Activated T-helper 17 cell treated with anti-CD3 and anti-CD28 coated beads, Interleukin-2, amount 50 U/mL, for 72 hours (primary cell): Measurements from ENCODE around the gene DCAF11. TPM values are rescaled to one million over a fixed set of nuclear protein-coding genes. Genes with fewer than 3 reads are reported as not detected.

Experiments used
- ATAC-seq: fragments of 150-1000 bp; cut with Tn5 transposase; replicated peaks from 2 replicates; pipeline ENCODE4 v1.10.0; 2021; ENCODE audit warnings: mild to moderate bottlenecking, moderate library complexity
- H3K27ac Mint-ChIP-seq: one replicate; pipeline ENCODE4 v1.8.0; 2022; ENCODE audit warnings: mixed read lengths
- H3K27me3 Mint-ChIP-seq: one replicate; pipeline ENCODE4 v1.8.0; 2022; ENCODE audit warnings: mixed read lengths
- H3K36me3 Mint-ChIP-seq: one replicate; pipeline ENCODE4 v1.8.0; 2022; ENCODE audit warnings: low read depth, mild to moderate bottlenecking, mixed read lengths
- H3K4me1 Mint-ChIP-seq: one replicate; pipeline ENCODE4 v1.8.0; 2022; ENCODE audit warnings: mixed read lengths
- H3K4me3 Mint-ChIP-seq: one replicate; pipeline ENCODE4 v1.8.0; 2022; ENCODE audit warnings: mild to moderate bottlenecking, mixed read lengths
- H3K9me3 Mint-ChIP-seq: one replicate; pipeline ENCODE4 v1.8.0; 2022; ENCODE audit warnings: mixed read lengths
- total RNA-seq, 2 donors: library from RNA; stranded (reverse); gene quantifications; one replicate each; pipeline ENCODE4 v1.2.3, GENCODE V29; 2022

DCAF11 gene
- total RNA-seq, 2 donors from 2014 or later = 72.4 to 94.8 TPM

DNA sequence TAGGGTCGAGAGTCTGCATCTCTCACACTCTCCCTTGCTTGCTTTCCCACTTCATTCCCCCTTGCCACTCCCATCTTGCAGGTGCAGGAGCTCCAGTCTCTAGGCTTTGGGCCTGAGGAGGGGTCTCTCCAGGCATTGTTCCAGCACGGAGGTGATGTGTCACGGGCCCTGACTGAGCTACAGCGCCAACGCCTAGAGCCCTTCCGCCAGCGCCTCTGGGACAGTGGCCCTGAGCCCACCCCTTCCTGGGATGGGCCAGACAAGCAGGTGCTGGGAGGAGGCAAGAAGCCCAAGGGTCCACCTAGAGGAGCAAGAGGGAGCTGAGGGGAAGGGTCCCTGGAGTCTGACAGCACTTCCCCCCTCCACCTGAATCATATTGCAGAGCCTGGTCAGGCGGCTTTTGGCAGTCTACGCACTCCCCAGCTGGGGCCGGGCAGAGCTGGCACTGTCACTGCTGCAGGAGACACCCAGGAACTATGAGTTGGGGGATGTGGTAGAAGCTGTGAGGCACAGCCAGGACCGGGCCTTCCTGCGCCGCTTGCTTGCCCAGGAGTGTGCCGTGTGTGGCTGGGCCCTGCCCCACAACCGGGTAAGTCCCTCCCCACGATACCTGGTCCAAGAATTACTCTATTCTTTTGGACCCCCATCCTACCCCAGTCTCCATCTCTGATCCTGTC lies 37.0 kb downstream of the DCAF11 start:
- peaks cover 78% of the 10 kb centered on the region for H3K36me3 Mint-ChIP-seq
- no peaks in the 10 kb centered on the region for H3K9me3 Mint-ChIP-seq
- no peak overlapping the region for H3K4me3 Mint-ChIP-seq

DNA sequence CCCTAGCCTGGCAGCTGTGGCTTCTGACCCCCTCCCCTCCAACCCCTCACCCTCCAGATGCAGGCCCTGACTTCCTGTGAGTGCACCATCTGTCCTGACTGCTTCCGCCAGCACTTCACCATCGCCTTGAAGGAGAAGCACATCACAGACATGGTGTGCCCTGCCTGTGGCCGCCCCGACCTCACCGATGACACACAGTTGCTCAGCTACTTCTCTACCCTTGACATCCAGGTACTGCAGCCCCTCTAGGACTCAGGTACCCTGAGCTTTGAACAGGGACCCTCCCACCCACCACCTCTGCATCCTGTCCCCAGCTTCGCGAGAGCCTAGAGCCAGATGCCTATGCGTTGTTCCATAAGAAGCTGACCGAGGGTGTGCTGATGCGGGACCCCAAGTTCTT lies 40.5 kb downstream of the DCAF11 start:
- peaks cover 93% of the 10 kb centered on the region for H3K36me3 Mint-ChIP-seq
- peak overlapping the region; percentile 58 for H3K27ac Mint-ChIP-seq
- H3K9me3 Mint-ChIP-seq = no peaks in the 10 kb centered on the region
- no peak overlapping the region for H3K4me3 Mint-ChIP-seq
- no peaks in the 10 kb centered on the region for H3K4me1 Mint-ChIP-seq
- H3K27me3 Mint-ChIP-seq = no peaks in the 10 kb centered on the region
- no peak for ATAC-seq

More for the DNA sequence above, 37.0 kb downstream of the DCAF11 start:
- Mint-ChIP-seq H3K27ac (no peak overlapping the region), H3K4me1 (peaks cover 15% of the 10 kb centered on the region), H3K27me3 (no peaks in the 10 kb centered on the region)
- ATAC-seq = no peak

GRCh38 chr14:24156840-24157239 lies 42.3 kb downstream of the DCAF11 start:
- no peak for ATAC-seq
- H3K27ac Mint-ChIP-seq = peak overlapping the region; percentile 67
- no peaks in the 10 kb centered on the region for H3K9me3 Mint-ChIP-seq
- H3K4me3 Mint-ChIP-seq = no peak overlapping the region
- no peaks in the 10 kb centered on the region for H3K27me3 Mint-ChIP-seq
- peaks cover 93% of the 10 kb centered on the region for H3K36me3 Mint-ChIP-seq
- peaks cover 5% of the 10 kb centered on the region for H3K4me1 Mint-ChIP-seq

DNA sequence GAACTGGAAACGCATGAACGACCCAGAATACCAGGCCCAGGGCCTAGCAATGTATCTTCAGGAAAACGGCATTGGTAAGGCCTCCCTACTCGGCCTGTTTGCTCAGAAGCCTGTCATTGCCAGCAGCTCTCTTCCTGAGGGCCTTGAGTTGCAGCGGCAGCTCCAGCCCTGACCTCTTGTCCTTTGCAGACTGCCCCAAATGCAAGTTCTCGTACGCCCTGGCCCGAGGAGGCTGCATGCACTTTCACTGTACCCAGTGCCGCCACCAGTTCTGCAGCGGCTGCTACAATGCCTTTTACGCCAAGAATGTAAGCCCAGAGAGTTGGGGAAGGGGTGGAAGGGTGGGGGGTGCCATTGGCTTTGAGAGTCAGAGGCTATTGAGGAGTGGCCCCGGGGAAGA lies 42.8 kb downstream of the DCAF11 start:
- Mint-ChIP-seq H3K27me3 (no peaks in the 10 kb centered on the region), H3K27ac (peak overlapping the region; percentile 67), H3K4me1 (peaks cover 10% of the 10 kb centered on the region), H3K4me3 (no peak overlapping the region), H3K9me3 (no peaks in the 10 kb centered on the region), H3K36me3 (peaks cover 93% of the 10 kb centered on the region)
- no peak for ATAC-seq

DNA sequence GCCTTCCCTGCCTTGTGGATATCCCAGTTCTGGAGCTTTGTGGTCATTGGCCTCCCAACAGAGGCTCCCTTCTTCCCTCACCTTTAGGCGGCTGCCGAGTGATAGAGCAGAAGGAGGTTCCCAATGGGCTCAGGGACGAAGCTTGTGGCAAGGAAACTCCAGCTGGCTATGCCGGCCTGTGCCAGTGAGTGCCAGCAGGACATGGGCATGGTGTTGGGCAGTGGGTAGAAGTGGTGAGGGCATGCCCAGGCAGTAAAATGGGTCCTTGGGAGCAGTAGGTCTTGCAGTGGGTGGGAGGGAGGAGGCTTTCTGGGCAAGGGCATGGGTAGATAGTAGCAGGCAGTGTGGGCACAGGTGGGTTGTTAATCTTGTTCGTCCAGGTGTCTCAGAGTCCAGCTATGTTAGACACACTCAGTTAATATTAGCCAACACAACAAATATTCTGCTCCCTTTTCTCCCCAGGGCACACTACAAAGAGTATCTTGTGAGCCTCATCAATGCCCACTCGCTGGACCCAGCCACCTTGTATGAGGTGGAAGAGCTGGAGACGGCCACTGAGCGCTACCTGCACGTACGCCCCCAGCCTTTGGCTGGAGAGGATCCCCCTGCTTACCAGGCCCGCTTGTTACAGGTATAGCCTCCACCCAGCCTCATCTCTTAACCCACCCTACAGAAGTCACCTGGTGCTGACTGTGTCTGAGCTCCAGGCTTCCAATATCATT lies 45.4 kb downstream of the DCAF11 start:
- peaks cover 100% of the 10 kb centered on the region for H3K36me3 Mint-ChIP-seq
- H3K4me1 Mint-ChIP-seq = peaks cover 20% of the 10 kb centered on the region
- no peak for ATAC-seq

DNA sequence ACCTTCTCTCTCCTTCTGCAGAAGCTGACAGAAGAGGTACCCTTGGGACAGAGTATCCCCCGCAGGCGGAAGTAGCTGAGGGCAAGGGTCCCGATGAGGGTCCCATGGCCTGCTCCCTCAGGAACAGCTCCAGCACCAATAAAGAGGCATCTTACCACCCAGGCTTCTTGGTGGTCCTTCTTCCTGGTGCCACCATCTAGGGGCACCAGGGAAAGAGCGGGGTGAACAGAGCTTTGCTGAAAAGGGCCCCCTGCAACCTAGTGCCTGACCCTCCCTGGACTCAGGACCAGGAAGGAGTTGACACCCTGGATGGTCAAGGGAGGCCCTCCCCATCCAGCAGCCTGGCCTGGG lies 45.9 kb downstream of the DCAF11 start:
- Mint-ChIP-seq H3K27me3 (no peaks in the 10 kb centered on the region), H3K27ac (peak overlapping the region; percentile 99), H3K4me3 (peak overlapping the region; percentile 98), H3K9me3 (no peaks in the 10 kb centered on the region), H3K4me1 (peaks cover 24% of the 10 kb centered on the region), H3K36me3 (peaks cover 100% of the 10 kb centered on the region)
- ATAC-seq = no peak

More for the DNA sequence above, 45.4 kb downstream of the DCAF11 start:
- no peaks in the 10 kb centered on the region for H3K9me3 Mint-ChIP-seq
- H3K27me3 Mint-ChIP-seq = no peaks in the 10 kb centered on the region
- H3K4me3 Mint-ChIP-seq = no peak overlapping the region
- peak overlapping the region; percentile 99 for H3K27ac Mint-ChIP-seq

- Mint-ChIP-seq H3K9me3 (no peaks in the 10 kb centered on the region), H3K4me3 (peak within 1 kb of the TSS; percentile 98), H3K36me3 (peaks cover 100% of the 10 kb centered on the region), H3K27me3 (no peaks in the 10 kb centered on the region), H3K27ac (peak within 1 kb of the TSS; percentile 99), H3K4me1 (peaks cover 24% of the 10 kb centered on the region)
- ATAC-seq = peak; percentile 92
Observed at GRCh38 chr14:24160850-24161804, 46.5 kb downstream of the DCAF11 start, which contains the start of gene IRF9. Gene IRF9 (plus strand): TSS chr14:24161265. CDS start chr14:24162145, 880 bp downstream.

- ATAC-seq = peak; percentile 39
- Mint-ChIP-seq H3K9me3 (no peaks in the 10 kb centered on the region), H3K27me3 (no peaks in the 10 kb centered on the region), H3K4me3 (peak overlapping the region; percentile 98), H3K36me3 (peaks cover 100% of the 10 kb centered on the region), H3K4me1 (peaks cover 24% of the 10 kb centered on the region), H3K27ac (peak overlapping the region; percentile 99)
Observed at GRCh38 chr14:24162093-24162492, 47.5 kb downstream of the DCAF11 start.

GRCh38 chr14:24164518-24164991 lies 50.0 kb downstream of the DCAF11 start:
- Mint-ChIP-seq H3K27me3 (no peaks in the 10 kb centered on the region), H3K36me3 (peaks cover 94% of the 10 kb centered on the region), H3K27ac (peak overlapping the region; percentile 78), H3K4me3 (peak overlapping the region; percentile 36), H3K4me1 (peaks cover 33% of the 10 kb centered on the region), H3K9me3 (no peaks in the 10 kb centered on the region)
- ATAC-seq = no peak

DNA sequence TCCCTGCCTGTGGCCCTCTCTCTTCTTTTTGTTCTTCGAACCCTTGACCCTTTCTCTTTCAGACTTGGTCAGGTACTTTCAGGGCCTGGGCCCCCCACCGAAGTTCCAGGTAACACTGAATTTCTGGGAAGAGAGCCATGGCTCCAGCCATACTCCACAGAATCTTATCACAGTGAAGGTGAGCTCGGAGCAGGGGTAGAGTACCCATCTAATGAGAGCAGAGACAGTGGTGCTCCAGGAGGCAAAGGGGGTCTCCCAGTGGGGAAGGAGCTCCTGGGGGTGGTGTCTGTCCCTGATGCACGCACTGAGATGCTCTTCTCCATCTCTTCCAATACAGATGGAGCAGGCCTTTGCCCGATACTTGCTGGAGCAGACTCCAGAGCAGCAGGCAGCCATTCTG lies 51.2 kb downstream of the DCAF11 start:
- Mint-ChIP-seq H3K4me1 (peaks cover 33% of the 10 kb centered on the region), H3K4me3 (no peak overlapping the region), H3K27ac (no peak overlapping the region), H3K27me3 (no peaks in the 10 kb centered on the region), H3K9me3 (no peaks in the 10 kb centered on the region), H3K36me3 (peaks cover 91% of the 10 kb centered on the region)
- no peak for ATAC-seq

- ATAC-seq = no peak
- H3K27me3 Mint-ChIP-seq = no peaks in the 10 kb centered on the region
- H3K27ac Mint-ChIP-seq = peak overlapping the region; percentile 32
- H3K4me3 Mint-ChIP-seq = no peak overlapping the region
- H3K4me1 Mint-ChIP-seq = peaks cover 23% of the 10 kb centered on the region
- peaks cover 86% of the 10 kb centered on the region for H3K36me3 Mint-ChIP-seq
- H3K9me3 Mint-ChIP-seq = no peaks in the 10 kb centered on the region
Observed at GRCh38 chr14:24167469-24168114, 53.0 kb downstream of the DCAF11 start.

- Mint-ChIP-seq H3K4me3 (peak within 1 kb of the TSS; percentile 74), H3K36me3 (peaks cover 84% of the 10 kb centered on the region), H3K9me3 (no peaks in the 10 kb centered on the region), H3K27ac (peak within 1 kb of the TSS; percentile 86), H3K27me3 (no peaks in the 10 kb centered on the region), H3K4me1 (peaks cover 10% of the 10 kb centered on the region)
- ATAC-seq = peak; percentile 70
Observed at GRCh38 chr14:24171422-24172260, 57.1 kb downstream of the DCAF11 start, which contains the start of gene REC8. Gene REC8 (plus strand): TSS chr14:24172080. CDS start chr14:24172553, 473 bp downstream.

DNA sequence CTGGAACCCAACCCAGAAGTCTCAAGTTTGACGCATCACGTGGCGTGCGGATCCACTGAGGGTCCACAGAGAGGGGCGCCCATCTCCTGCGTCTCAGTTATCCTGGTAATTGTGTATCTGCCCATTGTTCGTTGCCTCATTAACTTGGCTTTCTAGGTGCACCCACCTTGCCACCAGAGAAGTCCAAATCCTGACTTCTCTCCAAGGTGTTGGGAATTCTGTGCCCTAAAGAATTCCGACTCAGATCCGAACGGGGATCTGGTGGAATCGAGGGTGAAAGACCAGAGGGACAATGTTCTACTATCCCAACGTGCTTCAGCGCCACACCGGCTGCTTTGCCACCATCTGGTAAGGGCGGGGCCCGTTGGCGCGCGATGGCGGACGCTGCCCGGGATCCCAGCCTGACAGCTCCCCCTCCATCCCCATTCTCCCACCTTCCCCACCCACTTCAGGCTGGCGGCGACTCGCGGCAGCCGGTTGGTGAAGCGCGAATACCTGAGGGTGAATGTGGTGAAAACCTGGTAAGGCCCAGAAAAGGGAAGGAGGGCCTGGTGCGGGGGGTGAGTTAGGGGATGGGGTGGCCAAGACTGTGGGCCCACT lies 57.8 kb downstream of the DCAF11 start:
- Mint-ChIP-seq H3K27ac (no peak overlapping the region), H3K4me3 (peak overlapping the region; percentile 74)

More for the DNA sequence above, 57.8 kb downstream of the DCAF11 start:
- no peak for ATAC-seq
- Mint-ChIP-seq H3K9me3 (no peaks in the 10 kb centered on the region), H3K36me3 (peaks cover 84% of the 10 kb centered on the region), H3K4me1 (peaks cover 9% of the 10 kb centered on the region), H3K27me3 (no peaks in the 10 kb centered on the region)
